ENCODE data around the gene RECQL. TPM values are rescaled to one million over a fixed set of nuclear protein-coding genes. Genes with fewer than 3 reads are reported as not detected.
A peak's percentile ranks its signal among the peaks of the same experiment; 100 is the strongest.

The RECQL gene, protein sequence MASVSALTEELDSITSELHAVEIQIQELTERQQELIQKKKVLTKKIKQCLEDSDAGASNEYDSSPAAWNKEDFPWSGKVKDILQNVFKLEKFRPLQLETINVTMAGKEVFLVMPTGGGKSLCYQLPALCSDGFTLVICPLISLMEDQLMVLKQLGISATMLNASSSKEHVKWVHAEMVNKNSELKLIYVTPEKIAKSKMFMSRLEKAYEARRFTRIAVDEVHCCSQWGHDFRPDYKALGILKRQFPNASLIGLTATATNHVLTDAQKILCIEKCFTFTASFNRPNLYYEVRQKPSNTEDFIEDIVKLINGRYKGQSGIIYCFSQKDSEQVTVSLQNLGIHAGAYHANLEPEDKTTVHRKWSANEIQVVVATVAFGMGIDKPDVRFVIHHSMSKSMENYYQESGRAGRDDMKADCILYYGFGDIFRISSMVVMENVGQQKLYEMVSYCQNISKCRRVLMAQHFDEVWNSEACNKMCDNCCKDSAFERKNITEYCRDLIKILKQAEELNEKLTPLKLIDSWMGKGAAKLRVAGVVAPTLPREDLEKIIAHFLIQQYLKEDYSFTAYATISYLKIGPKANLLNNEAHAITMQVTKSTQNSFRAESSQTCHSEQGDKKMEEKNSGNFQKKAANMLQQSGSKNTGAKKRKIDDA
- 130 and 164 TPM in 2 replicates for total RNA-seq

DNA sequence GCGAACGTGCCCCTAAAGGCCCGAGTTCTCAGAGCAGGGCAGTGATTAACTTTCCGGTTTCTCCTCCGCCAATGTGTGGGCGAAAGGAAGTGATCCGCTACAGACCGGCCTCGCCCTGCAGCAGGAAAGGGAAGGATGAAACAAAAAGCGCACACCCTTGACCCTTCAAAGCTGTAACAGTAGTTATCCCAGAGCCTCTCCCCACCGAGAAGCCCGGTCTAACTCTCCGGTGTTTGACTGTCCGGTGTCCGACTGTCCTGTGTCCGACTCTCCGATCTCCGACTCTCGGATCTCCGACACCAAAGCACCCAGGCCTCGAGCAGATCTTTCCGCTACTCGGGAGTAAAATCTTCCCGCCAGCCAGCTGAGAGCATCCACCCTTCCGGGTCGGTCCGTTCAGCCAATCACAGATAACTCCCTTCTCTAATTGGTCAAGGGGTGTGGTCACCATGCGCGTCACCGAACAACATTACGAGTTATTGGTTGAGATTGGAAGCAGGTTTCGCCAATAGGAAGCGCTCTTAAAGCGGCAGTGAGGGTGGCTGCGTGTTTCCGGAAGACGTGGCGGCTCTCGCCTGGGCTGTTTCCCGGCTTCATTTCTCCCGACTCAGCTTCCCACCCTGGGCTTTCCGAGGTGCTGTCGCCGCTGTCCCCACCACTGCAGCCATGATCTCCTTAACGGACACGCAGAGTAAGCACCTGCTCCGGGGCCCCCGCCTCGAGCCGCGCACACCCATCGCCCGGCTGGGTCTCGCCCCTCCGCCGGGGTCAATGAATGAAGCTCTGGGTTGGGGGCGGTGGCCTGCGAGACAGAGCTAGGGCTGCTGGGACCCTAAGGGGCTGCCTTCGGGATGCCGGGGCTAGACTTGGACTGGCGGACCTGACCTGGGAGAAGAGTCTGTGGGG lies at the start of gene RECQL, which contains the start of gene GOLT1B:
Gene RECQL, minus strand, starts transcription at position 378 of the 906 bp plus-strand sequence. CDS start 2,065 bp downstream, outside the sequence.
Gene GOLT1B, plus strand, starts transcription at position 532 of the 906 bp plus-strand sequence. Its CDS starts 135 bp downstream, at position 667.
- DNase-seq: peak; percentile 99

DNA sequence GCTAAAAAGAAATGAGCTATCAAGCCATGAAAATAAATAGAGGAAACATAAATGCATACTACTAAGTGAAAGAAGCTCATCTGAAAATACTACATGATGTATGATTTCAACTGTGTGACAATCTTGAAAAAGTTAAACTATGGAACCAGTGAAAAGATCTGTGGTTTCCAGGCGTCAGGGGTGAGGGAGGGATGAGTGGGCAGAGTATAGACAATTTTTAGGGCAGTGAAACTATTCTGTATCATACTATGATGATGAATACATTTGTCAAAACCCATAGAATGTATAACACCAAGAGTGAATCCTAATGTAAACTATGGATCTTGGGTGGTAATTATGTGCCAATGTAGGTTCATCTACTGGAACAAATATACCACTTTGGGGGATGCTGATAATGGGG lies 46.0 kb upstream of the RECQL start:
- DNase-seq: no peak

DNA sequence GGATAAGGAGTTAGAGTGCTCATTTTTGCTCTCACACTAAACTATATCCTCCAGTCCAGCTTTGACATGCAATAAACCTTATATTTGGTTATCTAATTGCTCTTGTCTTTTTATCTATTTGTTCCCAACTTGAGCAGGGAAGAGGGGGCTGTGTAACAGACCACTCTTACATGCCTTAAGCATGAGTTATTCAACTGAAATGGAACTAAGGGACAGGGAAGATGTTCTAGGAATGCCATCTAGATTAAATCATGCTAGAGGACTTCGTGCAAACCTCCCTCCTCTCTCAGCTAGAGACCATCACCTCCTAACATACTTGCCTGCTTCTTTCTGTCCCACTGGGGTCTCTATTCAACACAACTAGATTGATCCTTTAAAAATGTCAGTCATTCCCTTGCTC lies 45.3 kb upstream of the RECQL start:
- DNase-seq: no peak

DNA sequence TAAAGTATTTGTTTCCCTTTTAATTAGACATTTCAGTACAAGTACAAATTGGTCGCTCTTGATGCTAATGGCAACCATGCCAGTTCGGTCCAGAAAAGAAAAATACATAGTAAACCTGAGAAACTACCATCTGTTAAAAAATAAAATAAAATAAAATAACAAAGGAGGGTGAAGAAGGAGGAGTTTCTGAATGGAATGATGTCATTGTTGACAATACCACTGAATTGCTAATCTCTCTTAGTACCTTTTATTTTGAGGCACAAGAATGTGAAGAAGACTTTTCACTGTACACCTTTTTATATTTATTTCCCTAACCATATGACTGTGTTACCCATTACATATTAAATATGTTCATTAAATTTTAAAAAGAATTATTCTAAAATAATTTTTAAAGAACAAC lies 44.1 kb upstream of the RECQL start:
- no peak for DNase-seq

DNA sequence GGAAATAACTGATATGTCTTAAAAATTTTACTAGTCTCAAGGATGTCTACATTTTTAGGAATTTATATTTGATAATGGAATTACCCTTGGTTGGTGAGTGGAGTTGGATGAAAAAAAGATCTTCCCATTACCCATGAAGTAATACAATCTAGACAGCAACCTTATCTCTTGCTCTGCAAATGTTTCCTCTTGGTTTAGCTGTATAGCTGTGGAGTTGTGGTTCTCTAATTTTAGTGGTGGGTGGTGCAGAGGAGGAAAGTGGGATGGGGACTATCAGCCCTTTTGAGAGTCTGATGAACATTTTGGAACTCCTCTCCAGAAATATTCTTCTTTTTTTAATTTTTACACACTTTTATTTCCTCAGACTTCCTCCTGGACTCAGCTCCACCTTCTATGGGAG lies 41.7 kb upstream of the RECQL start:
- DNase-seq: no peak

DNA sequence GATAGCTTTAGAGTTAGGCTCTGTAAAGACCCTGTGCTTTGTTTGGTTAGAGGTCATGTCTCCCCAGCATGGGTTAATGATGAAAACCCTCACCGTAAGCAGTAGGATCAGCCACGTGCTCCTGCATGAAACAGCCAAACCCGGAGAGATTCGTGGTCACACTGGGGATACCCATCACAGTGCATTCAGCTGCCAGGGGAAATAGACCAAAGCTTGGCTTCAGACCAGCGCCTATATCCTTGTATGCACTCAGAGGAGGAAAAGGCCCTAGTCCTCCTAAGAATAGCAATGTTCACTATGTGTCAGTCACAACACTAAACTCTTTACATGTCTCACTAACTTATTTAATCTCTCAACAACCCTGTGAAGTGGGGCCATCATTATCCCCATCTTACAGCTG lies 41.0 kb upstream of the RECQL start:
- no peak for DNase-seq

DNA sequence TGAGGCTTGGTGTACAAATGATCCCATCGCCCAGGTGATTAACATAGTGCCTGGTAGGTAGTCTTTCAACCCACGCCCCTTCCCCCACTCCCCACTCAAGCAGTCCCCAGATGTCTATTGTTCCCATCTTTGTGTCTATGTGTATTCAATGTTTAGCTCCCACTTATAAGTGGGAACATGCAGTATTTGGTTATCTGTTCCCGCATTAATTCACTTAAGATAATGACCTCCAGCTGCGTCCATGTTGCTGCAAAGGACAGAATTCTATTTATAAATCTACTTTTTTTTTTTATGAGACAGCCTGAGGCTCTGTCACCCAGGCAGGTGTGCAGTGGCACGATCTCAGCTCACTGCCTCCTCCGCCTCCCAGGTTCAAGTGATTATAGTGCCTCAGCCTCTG lies 40.3 kb upstream of the RECQL start:
- DNase-seq: no peak

DNA sequence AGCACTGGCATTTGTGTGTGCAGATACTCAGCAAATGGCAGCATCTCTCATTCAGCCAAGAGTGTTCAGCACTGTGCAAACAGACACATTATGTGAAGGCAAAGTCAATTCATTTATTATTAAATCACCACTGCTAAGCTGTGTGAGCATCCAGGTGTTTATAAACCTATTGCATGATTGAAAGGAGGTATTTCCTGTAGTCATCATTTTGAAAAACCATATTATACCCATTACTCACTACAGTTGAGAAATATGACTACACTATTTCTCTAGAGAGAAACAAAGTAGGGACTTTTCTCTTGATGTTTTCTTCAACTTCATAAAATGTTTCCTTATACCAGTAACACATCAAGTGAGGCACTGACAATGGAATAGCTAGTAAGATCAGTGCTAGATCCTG lies 38.4 kb upstream of the RECQL start:
- DNase-seq: no peak

DNA sequence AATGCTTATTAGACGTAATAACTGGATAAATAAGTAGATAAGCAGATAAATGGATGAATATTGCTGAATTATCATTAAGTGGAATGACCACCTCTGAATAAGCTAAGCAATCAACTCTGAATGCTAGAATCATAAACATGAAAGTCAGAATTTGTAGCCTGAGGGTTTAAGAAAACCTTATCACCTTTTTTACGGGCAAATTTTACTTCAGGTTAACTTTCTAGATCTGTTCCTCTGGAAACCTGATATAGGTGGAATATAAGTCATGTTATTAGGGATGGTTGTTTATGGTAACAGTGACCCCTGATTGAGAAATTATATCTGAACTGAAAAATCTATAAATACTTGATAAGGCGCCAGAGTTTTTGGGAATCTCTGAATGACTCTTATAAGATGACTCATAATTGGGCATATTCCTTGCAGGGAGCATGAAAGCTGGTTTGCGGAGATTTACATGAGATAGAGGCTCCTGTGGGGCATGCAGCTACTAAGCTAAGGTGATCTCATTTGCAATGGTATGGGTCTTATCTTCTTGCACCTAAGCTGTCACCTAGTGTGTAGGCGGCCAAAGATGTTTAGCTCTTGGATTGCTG lies 36.7 kb upstream of the RECQL start:
- no peak for DNase-seq

DNA sequence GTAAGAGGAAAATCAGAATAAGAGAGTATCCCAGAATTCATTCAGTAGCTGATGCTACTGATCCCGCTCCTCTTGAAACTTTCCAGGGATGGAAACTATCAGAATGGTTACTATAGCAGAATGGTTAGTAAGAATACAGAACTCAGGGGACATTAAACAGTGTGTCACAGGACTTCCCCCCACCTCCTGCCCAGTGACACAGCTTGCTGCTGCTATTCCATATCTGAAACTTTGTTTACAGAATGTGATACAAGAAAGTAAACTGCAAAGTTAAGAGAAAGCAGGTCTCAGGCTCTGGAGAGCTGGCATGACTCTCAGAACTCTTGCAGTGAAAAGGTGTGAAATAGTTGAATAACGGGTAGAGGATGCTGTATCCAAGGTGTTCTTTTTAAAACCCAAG lies 28.0 kb upstream of the RECQL start:
- no peak for DNase-seq

DNA sequence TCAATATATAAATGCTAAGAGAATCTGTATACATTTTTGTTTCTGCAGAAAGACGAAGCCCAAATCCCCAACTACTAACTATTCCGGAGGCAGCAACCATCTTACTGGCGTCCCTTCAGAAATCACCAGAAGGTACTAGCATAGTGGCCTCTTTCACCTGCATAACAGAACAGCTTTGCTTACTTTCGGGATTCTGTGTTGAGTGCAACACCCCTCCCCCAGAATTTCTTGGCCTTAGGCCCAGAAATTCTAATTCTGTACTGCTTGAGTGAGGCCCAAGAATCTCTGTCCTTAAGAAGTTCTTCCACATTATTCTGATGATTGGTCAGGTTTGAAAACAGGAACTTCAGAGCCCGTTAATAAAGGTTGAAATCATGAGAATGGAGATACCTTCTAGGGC lies 27.5 kb upstream of the RECQL start:
- DNase-seq: no peak

DNA sequence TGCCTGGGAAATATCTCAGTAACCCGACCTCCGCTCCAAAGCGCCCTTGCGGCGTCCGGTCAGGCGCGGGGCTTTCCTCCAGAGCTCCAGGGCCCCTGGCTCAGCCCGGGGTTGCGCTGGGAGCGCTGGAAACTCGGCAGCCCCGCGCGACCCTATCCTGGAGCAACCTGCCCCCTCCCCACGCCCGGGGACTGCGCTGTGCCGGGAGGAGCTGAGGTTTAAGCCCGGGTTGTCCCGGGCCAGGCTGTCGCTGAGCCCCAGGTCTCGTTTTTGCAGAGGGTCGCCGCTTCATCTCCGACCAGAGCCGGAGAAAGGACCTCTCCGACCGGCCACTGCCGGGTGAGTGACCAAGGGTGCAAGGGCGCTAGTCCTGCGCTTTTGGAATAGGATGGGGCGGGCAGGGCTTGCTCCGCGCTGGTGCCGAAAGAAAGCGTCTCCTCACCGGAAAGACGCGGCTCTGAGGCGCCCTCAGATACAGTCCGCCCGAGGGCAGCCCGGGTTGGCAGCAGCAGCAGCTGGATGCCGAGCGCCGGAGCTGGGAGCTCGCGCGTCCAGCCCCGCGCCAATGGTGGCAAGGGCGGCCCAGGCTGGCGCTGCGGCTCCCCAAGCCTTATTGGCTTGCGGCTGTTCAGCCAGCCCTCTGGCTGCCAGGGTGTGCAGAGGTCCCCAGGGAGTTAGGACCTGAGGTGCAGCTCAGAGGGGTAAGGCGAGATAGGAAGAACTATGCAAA lies 26.2 kb upstream of the RECQL start:
- peak; percentile 58 for DNase-seq

DNA sequence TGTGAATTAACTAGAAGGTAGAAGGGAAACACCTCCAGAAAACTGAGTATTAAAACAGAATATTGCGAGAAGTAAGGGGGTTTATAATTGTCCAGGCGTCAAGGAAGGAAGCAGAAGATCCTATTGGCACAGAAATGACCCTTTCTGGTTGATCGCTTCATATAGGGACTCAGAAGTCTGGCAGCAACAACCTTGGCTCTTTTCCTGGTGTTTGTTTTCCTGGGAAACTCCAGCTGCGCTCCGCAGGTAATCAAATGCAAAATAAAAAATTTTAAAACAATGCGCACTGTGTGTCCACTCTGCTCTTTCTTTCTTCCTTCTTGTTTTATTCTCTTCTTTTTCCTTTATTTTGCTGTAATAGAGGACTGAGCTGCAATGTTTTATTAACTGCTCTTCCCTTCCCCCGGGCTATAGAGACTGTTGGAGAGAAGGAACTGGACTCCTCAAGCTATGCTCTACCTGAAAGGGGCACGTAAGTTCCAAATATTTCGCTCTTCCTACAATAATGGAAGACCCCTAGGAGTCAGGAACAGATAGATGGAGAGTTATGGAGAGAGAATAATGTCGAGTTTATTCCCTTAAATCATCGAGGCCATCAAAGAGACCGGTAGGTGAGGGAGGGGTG lies 25.4 kb upstream of the RECQL start:
- peak; percentile 7 for DNase-seq

DNA sequence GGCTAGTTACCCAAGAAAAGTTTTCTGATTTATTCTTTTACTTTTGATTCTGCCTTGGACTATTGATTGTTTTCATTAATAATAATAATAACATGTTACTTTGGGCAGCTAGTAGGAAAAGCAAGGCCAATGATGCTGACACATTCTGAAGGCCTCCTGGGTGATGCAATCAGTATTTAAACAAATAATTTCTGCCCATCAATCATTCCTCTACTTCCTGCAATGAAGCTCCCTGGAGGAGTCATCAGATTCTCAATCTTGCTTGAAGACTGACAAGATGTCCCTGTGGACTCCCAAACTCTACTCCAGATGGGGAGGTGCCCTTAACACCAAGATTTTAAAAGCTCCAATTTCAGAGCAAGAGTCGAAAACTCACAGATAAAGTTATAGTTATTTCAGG lies 24.6 kb upstream of the RECQL start, which contains the start of gene SPX:
Gene SPX, plus strand, starts transcription at position 244 of the 400 bp plus-strand sequence. CDS start 177 bp downstream, outside the sequence.
- DNase-seq: no peak

DNA sequence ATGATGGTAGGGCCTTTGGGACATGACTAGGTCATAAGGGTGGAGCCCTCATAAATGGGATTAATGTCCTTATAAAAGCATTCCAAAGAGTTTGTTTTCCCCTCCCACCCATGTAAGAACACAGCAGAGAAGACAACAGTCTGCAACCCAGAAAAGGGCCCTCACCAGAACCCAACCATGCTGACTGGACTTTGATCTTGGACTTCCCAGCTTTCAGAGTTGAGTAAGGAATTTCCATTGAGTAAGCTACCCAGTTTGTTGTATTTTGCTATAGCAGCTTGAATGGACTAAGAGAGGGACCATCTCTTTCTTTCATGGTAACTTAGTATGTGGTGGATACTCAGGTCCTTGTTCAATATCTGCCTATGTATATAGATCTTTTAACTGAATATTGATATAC lies 21.7 kb upstream of the RECQL start:
- DNase-seq: no peak

DNA sequence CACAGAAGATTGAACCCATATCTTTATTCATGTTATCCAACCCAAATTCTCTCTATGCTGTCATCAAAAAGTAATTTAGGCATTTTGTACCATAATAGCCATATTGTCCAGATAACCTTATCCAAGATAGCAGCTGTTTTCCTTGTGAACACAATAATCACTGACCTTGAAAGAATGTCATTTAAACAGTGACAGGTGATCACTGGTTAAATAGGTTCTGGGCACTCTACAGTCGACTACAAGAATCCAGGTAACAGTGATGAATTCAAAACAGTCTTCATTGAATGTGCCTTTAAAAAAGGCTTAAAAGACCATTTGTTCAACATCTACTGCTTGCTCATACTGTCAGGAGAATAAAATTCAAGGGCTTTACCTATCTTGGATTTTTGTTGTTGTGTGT lies 20.1 kb upstream of the RECQL start:
- DNase-seq: no peak

DNA sequence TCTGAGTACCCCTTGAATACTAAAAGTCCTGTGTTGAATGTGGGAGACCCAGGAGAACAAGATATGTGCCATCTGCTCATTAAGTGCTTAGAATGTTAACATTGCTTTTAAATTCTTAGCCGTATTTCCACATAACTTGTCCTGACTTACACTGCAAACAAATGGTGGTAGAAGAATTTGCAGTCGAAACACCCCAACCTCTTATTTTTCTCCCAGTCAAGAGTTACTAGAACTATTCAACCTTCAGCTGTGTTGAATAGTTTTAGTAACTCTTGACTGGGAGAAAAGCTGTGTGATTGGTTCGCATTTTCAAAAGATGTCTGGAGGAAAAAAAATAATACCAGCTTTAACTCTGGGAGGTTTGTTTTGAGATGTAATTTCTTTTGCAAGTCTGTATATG lies 17.0 kb upstream of the RECQL start:
- DNase-seq: no peak

DNA sequence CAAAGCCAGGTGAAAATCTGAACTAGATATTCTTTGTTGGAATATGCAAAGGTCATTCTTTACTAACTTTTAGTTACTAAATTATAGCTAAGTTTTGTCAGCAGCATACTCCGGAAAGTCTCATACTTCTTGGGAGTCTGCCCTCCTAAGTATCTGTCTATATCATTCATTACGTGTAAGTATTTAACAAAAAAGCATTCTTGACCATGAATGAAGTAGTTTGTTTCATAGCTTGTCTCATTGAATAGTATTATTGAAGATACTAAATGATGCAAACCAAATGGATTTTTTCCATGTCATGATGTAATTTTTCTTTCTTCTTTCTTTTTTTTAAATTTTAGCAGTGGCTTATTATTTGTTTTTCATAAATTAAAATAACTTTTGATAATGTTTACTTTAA lies 14.8 kb upstream of the RECQL start:
- DNase-seq: no peak

DNA sequence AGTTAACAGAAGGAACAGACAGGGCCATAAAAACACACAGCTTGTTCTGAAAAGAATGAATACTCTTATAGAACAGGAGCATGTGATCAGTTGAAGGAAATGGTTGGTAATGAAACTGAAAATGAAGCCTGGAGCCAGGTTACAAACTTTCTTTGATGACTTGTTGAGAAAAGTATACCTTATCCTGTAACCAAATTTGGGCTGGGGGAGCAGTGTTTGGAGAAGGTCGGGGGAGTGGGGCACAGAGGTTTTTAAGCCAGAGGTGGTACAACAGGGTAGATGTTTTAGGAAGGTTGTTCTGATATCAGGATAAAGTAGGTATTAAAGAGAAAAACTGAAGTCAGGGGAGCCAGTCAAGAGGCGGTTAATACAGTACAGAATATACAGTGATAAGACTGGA lies 8.3 kb upstream of the RECQL start:
- DNase-seq: no peak

DNA sequence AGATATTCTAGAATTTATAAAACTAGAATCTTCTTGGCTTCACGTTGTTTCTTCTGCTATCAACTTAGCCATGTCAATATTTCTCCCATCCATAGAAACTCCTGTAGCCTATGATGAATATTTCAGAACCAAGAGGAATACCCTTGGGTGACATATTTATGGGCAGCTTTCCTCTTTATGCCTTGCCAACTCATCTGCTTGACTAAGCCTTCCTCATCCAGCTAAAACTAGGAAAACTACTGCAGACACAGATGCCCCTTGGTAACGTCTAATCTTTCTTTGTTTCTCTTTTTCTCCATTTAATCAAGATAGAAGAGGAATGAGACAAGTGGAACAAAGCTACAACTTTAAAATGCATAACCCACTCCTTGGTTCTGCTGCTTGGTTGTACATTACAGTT lies 6.4 kb upstream of the RECQL start:
- no peak for DNase-seq

DNA sequence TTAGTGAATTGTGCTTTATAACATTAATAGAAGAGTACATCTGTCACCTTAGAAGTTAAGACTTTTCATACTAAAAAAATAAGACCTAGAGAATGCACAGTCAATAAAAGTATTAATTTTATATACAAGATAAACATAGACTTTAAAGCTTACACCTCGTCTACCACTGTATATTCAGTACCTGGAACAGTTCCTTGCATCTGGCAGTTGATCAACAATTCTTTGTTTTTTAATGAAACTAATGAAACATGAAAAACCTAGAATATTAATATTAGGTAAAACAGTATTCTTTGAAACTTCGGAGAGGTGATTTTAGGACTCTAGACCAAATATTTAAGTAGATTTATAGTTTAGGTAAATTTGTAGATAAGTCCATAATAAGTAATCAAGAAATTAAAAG lies 4.5 kb upstream of the RECQL start:
- no peak for DNase-seq

Measured in dermis blood vessel endothelial cell (primary cell).